ENCODE data around the gene MGAT4C.
"Not testable (repeated sequence)": the region's sequence is repeated elsewhere in the genome, so short reads cannot be mapped to it uniquely, and the experiment has no call there.

Gene MGAT4C

DNA sequence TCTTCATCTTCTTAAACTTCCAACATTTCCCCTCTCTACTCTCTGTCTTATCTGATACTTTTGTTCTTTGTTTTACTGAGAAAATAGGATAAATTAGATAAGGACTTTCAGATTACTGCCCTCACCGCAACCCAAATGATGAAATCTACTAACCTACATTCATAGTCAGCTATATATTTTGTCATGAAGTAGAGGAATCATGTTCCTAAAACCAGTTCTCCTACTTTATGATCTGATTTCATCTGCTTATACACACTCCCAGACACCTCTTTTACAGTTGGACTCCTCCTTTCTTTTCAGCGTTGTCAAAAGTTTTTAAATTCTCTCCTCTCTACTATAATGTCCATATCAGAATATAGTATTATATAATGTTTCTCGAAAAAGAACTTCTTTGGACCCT, 29.7 kb downstream of the MGAT4C start:
- DNase-seq = no peak

- no peak for DNase-seq
Observed at GRCh38 chr12:86216591-86216990, 39.6 kb downstream of the MGAT4C start.

GRCh38 chr12:86213012-86213411, 43.2 kb downstream of the MGAT4C start:
- no peak for DNase-seq

DNA sequence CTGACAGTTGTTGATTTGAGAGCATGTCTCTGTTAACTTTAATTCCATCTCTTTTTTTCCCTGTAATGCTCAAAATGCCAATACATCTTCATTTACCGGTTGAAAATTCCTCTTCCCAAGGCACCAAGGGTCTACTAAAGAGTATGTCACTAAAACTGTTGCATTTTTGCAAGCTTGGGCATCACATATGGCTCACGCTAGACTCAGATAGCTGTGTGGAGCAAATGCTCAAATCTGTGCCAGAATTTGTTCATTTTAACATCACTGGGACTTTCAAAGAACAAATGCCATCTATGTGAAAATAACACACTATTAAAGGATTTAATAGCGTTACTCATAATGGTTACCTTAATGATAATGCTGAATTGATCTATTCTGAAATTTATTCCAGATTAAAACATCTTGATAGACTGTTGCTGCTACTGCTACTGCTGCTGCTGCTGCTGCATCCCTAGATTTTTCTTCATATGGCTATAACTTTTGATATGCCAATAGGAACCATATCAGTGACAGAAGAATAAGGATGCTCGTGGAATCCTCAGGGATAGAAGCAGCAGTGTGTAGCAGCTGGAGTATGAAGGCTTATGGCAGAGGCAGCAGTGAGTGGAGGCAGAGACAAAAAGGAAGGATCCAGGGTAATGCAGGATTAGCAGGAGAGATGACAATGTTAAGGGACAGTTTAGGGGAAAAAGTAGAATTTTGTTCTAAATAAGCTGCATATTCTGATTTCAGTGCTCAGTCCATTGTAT, 57.3 kb downstream of the MGAT4C start:
- DNase-seq = no peak

DNA sequence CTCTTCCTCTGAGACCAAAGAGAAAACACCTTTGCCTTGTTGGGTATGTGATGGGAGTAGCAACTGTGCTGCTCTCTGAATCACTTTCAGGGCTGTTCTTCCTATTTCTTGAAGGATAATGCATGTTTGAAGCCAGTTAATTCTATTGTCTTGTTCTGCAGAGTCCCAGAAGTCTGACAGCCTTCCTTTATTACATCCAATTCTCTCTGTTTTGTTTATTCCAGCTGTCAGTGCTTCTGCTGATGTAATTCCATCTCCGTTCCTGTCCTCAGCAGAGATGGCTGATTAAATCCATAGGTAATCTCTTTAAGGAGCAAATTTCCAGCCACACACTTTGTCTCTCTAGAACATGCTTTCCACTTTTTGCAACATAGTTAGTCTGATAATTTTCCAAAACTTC, 59.7 kb downstream of the MGAT4C start:
- no peak for DNase-seq

- DNase-seq = no peak
Observed at GRCh38 chr12:86194721-86195120, 61.5 kb downstream of the MGAT4C start.

- DNase-seq = no peak
Observed at GRCh38 chr12:86193931-86194330, 62.3 kb downstream of the MGAT4C start.

DNA sequence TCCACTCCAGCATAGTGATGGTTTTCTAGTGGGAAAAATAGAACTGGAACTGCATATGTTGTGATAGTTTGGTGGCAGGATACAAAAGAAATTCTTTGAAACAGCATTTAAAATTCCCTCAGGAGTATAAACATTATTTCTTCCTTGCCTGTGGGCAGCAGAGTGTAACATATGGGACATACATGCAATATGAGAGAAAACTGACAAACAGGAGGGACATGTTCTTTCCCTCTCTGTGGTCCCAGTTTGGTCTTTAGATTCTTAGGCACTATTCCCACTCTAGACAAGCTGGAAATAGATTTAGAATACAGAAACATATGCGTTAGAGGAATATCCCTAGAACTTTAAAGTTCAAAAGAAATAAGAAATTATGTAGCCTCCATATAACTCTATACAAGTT, 68.0 kb downstream of the MGAT4C start:
- no peak for DNase-seq

GRCh38 chr12:86186449-86186848, 69.7 kb downstream of the MGAT4C start:
- no peak for DNase-seq

- DNase-seq = no peak
Observed at GRCh38 chr12:86179855-86180254, 76.3 kb downstream of the MGAT4C start.

DNA sequence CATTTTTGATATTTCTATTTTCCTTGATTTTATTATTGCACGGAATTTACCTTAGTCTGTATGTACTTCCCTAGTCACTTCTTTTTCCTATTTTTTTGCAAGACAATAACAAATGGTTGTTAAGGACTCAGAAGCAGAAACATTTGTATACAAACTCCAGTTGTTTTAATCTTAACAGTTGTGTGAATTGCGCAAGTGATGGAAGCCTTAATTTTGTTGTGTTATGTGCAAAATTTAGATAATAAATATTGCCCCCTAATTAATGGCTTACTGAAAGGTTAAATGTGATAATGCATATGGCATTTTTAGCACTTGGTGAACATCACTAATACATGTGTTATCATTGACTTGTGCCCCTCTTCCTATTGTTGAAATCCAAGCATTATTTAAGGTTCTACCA, 82.0 kb downstream of the MGAT4C start:
- DNase-seq = no peak

DNA sequence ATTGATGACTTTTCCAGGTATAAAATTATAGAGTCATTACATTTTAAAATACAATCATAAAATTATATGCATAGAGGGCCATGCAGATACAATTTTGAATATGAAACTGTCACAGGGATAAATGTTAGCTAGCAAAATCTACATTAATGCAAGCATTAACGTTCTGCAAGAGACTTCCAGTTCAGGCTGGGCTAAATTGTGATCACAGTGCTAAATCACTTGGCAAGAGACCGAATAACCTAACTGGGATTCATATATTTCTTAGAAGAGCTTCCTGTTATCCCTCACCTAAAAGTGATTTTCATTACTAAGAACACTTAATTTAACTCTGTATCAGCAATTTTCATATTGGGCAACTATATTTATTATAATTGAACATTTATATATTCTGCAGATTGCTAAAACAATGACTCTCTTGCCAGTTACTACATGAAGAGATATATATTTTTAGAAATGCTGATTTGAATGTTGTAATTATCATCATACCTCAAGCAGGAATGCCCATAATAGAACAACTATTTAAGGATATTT, 83.2 kb downstream of the MGAT4C start:
- DNase-seq = no peak

GRCh38 chr12:86170051-86170450, 86.1 kb downstream of the MGAT4C start:
- DNase-seq = no peak

DNA sequence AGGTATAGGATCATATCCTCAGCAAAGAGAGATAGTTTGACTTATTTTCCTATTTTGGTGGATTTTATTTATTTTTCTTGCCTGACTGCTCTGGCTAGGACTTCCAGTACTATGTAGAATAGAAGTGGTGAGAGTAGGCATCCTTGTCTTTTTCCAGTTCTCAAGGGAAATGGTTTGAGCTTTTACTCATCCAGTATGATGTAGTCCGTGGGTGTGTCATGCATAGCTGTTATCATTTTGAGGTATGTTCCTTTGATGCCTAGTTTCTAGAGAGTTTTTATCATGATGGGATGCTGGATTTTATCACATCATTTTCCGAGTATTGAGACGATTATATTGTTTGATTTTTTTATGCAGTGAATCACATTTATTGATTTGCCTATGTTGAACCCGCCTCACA, 97.2 kb downstream of the MGAT4C start:
- DNase-seq = no peak

- DNase-seq = no peak
Observed at GRCh38 chr12:86154620-86155019, 101.6 kb downstream of the MGAT4C start.

DNA sequence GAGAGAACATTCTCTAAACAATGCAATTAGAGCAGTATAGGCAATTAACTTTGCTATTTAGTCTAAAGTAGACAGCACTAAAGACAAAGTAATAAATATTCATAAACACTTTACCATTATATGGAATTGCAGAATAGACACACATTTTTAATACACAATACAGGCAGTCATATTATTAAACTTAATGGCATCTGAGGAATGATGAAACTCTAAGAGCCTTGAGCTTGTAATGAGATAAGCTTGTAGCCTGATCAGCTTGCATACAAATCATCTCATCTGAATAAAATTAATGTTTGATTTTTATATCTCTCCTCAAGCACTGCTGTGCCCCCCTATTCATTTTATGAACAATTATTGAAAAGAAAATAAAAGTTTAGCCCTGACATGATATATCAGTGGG, 107.6 kb downstream of the MGAT4C start:
- DNase-seq = no peak

- no peak for DNase-seq
Observed at GRCh38 chr12:86148071-86148470, 108.1 kb downstream of the MGAT4C start.

- no peak for DNase-seq
Observed at GRCh38 chr12:86145156-86145555, 111.0 kb downstream of the MGAT4C start.

DNA sequence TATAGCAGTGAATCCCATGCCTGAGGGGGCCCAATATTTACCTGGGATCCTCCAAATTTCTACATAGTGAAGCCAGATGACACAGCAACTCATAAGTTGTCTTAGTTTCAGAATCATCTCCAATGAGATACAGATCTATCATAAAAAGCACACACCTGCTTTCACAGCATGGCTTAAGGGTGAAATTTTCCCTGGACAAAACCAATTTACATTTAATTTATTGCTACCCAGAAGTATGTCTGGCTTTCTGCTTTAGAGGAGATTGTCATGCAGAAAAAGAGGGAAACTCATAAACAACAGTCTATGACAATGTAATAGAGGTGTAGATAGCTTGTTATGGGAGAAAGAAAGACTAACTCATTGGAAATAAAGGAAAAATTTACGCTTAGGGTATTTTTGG, 113.0 kb downstream of the MGAT4C start:
- DNase-seq = no peak

DNA sequence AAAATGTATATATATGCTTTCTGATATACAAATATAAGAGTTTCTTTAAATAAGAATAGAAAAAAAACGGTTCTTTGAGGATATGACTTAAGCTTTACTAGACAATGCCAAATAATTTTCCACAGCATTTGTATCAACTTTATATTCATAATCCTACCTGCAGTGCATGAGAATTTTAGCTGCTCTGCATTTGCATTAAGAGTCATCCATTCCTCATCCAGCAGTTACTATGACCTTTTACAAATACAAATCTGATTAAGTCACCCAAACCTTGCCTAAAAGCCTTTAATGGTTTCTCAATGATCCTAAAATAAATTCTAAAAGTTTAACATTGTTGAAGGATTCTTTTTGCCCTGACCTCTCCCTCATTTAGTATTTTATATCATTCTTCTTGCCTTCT, 116.5 kb downstream of the MGAT4C start:
- no peak for DNase-seq

GRCh38 chr12:86138770-86139169, 117.4 kb downstream of the MGAT4C start:
- DNase-seq = no peak

DNA sequence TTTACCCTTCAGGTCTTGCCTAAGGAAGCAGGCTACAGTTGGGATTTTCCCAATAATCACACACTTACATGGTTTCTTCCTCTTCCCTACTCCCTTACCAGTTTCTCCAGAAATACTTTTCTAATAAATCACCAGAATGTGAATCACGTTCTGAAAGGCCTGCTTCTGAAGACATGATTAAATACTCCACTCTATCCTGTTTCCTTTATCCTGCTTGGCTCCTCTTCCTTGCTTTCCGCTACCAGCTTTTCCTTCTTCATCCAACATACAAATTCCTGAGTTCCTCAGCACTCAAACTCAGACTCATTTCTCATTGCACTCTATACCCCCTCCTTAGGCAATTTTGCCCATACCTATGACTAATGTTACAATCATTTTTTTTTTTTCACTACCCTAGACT, 118.3 kb downstream of the MGAT4C start:
- no peak for DNase-seq

DNA sequence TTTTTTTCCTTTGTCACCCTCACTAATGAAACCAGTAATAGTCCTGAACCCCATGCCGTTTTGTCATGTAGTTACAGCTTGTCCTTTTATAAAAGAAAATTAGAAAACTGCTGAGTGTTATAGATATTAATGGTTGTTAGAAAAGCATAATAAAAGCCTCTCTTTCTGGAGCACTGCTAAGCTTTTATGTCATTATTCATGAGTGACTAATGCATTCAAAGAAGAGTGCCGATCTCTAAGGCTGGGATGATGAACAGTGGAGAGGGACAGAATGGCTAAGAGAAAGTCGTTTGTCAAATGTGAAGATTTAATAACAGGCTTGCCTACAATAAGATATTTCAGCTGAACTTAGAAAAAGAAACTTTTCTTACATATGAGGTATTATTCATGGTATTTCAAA, 121.6 kb downstream of the MGAT4C start:
- DNase-seq = no peak

DNA sequence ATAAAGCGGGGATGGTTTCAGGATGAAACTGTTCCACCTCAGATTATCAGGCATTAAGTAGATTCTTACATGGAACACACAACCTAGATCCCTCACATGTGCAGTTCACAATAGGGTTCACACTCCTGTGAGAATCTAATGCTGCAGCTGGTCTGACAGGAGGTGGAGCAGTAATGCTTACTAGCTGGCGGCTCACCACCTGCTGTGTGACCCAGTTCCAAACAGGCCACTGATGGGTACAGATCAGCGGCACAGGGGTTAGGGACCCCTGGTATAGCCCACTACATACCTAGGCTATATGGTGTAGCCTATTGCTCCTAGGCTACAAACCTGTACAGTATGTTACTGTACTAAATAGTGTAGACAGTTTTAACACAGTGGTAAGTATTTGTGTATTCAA, 129.3 kb downstream of the MGAT4C start:
- DNase-seq = not testable (repeated sequence)

- no peak for DNase-seq
Observed at GRCh38 chr12:86122846-86123468, 133.2 kb downstream of the MGAT4C start.

All from MV-4-11 (cell line).